WTC11 (cell line): ENCODE results near the gene PDE4B. TPM values are rescaled to one million over a fixed set of nuclear protein-coding genes. Genes with fewer than 3 reads are reported as not detected.
A peak's percentile ranks its signal among the peaks of the same experiment; 100 is the strongest.

Experiments
- ATAC-seq: fragments of 200-7000 bp; cut with Tn5 transposase; 2 replicates; pipeline ENCODE4 v1.10.0; 2021; ENCODE audit warnings: mild to moderate bottlenecking, moderate library complexity
- CTCF ChIA-PET: fragments of 300-600 bp; sonication (Branson Sonifier 250); formaldehyde crosslinking; loops from one replicate; lab custom pipeline; 2021; ENCODE audit warnings: antibody characterized with exemption; lab: Charles Lee
- POLR2A ChIA-PET: fragments of 350-600 bp; sonication (Branson Sonifier 250); formaldehyde crosslinking; loops from one replicate; lab custom pipeline; 2021; ENCODE audit warnings: antibody characterized with exemption; lab: Charles Lee
- DNase-seq: peaks from one replicate; pipeline ENCODE4 v3.0.0; 2021; ENCODE audit warnings: low spot score
- H3K27ac Mint-ChIP-seq: 2 replicates; pipeline ENCODE4 v1.8.0; 2021; ENCODE audit warnings: mixed read lengths
- H3K27me3 Mint-ChIP-seq: 2 replicates; pipeline ENCODE4 v1.8.0; 2021; ENCODE audit warnings: low read depth, mild to moderate bottlenecking, moderate library complexity, mixed read lengths
- H3K36me3 Mint-ChIP-seq: 2 replicates; pipeline ENCODE4 v1.8.0; 2021; ENCODE audit warnings: mixed read lengths
- H3K4me1 Mint-ChIP-seq: 2 replicates; pipeline ENCODE4 v1.8.0; 2022; ENCODE audit warnings: mixed read lengths
- H3K4me3 Mint-ChIP-seq: 2 replicates; pipeline ENCODE4 v1.8.0; 2021; ENCODE audit warnings: mild to moderate bottlenecking, moderate library complexity, mixed read lengths
- H3K9me3 Mint-ChIP-seq: 2 replicates; pipeline ENCODE4 v1.8.0; 2021; ENCODE audit warnings: mixed read lengths
- AR ChIP-seq: fragments of 250-450 bp; sonication (Bioruptor Pico); IDR thresholded peaks from 2 replicates; pipeline ENCODE4 v1.9.0; 2021; ENCODE audit warnings: mild to moderate bottlenecking
- CREM ChIP-seq: sonication (generic); formaldehyde crosslinking; IDR thresholded peaks from 2 replicates; pipeline ENCODE4 v1.8.1; 2022; ENCODE audit warnings: mild to moderate bottlenecking, missing genetic modification reagents, moderate library complexity
- FOXK1 ChIP-seq: sonication (generic); formaldehyde crosslinking; IDR thresholded peaks from 2 replicates; pipeline ENCODE4 v1.8.0; 2022; ENCODE audit warnings: mild to moderate bottlenecking, moderate library complexity, missing genetic modification reagents
- FOXP4 ChIP-seq: sonication (generic); formaldehyde crosslinking; IDR thresholded peaks from 2 replicates; pipeline ENCODE4 v1.8.0; 2022; ENCODE audit warnings: mild to moderate bottlenecking, missing genetic modification reagents
- HMGXB4 ChIP-seq: sonication (generic); formaldehyde crosslinking; IDR thresholded peaks from 2 replicates; pipeline ENCODE4 v1.8.1; 2023; ENCODE audit warnings: mild to moderate bottlenecking, moderate library complexity, missing genetic modification reagents
- IRF2 ChIP-seq: sonication (generic); formaldehyde crosslinking; IDR thresholded peaks from 2 replicates; pipeline ENCODE4 v1.8.0; 2022; ENCODE audit warnings: low read depth, missing genetic modification reagents, borderline replicate concordance
- KAT7 ChIP-seq: sonication (generic); formaldehyde crosslinking; IDR thresholded peaks from 2 replicates; pipeline ENCODE4 v1.8.1; 2023; ENCODE audit warnings: missing genetic modification reagents, mild to moderate bottlenecking, borderline replicate concordance
- MAX ChIP-seq: sonication (generic); formaldehyde crosslinking; IDR thresholded peaks from 2 replicates; pipeline ENCODE4 v1.8.0; 2022; ENCODE audit warnings: mild to moderate bottlenecking, missing genetic modification reagents
- PRRX2 ChIP-seq: fragments of 250-450 bp; sonication (Bioruptor Pico); IDR thresholded peaks from 2 replicates; pipeline ENCODE4 v1.8.0; 2021; ENCODE audit warnings: mild to moderate bottlenecking
- STAT6 ChIP-seq: sonication (generic); formaldehyde crosslinking; conservative IDR thresholded peaks from 2 replicates; pipeline ENCODE4 v1.8.1; 2023; ENCODE audit warnings: mild to moderate bottlenecking, low read depth, missing genetic modification reagents, moderate library complexity
- TCF7 ChIP-seq: sonication (generic); formaldehyde crosslinking; IDR thresholded peaks from 2 replicates; pipeline ENCODE4 v1.8.0; 2022; ENCODE audit warnings: mild to moderate bottlenecking, low read depth, missing genetic modification reagents, moderate library complexity
- ZBTB21 ChIP-seq: sonication (generic); formaldehyde crosslinking; IDR thresholded peaks from 2 replicates; pipeline ENCODE4 v1.8.1; 2023; ENCODE audit warnings: mild to moderate bottlenecking, missing genetic modification reagents, borderline replicate concordance
- ZNF281 ChIP-seq: sonication (generic); formaldehyde crosslinking; IDR thresholded peaks from 2 replicates; pipeline ENCODE4 v1.8.0; 2023; ENCODE audit warnings: mild to moderate bottlenecking, missing genetic modification reagents
- ZNF317 ChIP-seq: sonication (generic); formaldehyde crosslinking; IDR thresholded peaks from 2 replicates; pipeline ENCODE4 v1.8.1; 2023; ENCODE audit warnings: low read depth, mild to moderate bottlenecking, moderate library complexity, missing genetic modification reagents, borderline replicate concordance
- total RNA-seq: library from RNA; stranded (reverse); gene quantifications from 3 replicates; pipeline ENCODE4 v1.2.3, GENCODE V29; 2021

Gene PDE4B
- total RNA-seq, 1 experiment from 2014 or later, result 8.0 TPM

- ATAC-seq (peak; percentile 75), DNase-seq (peak; percentile 15)
- Mint-ChIP-seq H3K27ac (no peak overlapping the region), H3K36me3 (no peaks in the 10 kb centered on the region), H3K4me1 (0 out of 2 replicates have a peak, but pooled peaks cover 3% of the 10 kb centered on the region), H3K27me3 (no peaks in the 10 kb centered on the region), H3K9me3 (no peaks in the 10 kb centered on the region)
- TF ChIP-seq MAX (no peak), HMGXB4 (no peak), ZBTB21 (CRISPR knock-in tag) (no peak), PRRX2 (CRISPR knock-in tag) (no peak), ZNF317 (CRISPR knock-in tag) (no peak), FOXP4 (CRISPR knock-in tag) (no peak), STAT6 (no peak), IRF2 (no peak)
- TF ChIP-seq, all 79 proteins: peak for 0
- CTCF ChIA-PET, result no interaction called here
- POLR2A ChIA-PET, result no interaction called here
- no peak overlapping the region for H3K4me3 Mint-ChIP-seq
These were observed 30.4 kb upstream of the PDE4B start for GRCh38 chr1:65762081-65762862.

GRCh38 chr1:65764052-65764451 is 28.6 kb upstream of the PDE4B start:
- POLR2A ChIA-PET, result no interaction called here
- no peak for TF ChIP-seq FOXK1 (CRISPR knock-in tag)
- TF ChIP-seq CREM (CRISPR knock-in tag), result no peak
- Mint-ChIP-seq H3K27ac (no peak overlapping the region), H3K4me1 (0 out of 2 replicates have a peak, but pooled peaks cover 3% of the 10 kb centered on the region), H3K4me3 (no peak overlapping the region), H3K36me3 (no peaks in the 10 kb centered on the region), H3K9me3 (peaks cover 8% of the 10 kb centered on the region), H3K27me3 (no peaks in the 10 kb centered on the region)
- DNase-seq (no peak), ATAC-seq (no peak)
- CTCF ChIA-PET, result no interaction called here

- Mint-ChIP-seq H3K36me3 (no peaks in the 10 kb centered on the region), H3K4me3 (no peak overlapping the region), H3K27ac (no peak overlapping the region), H3K9me3 (peaks cover 10% of the 10 kb centered on the region), H3K4me1 (0 out of 2 replicates have a peak, but pooled peaks cover 3% of the 10 kb centered on the region), H3K27me3 (no peaks in the 10 kb centered on the region)
- ATAC-seq (no peak), DNase-seq (no peak)
- ChIA-PET CTCF (no interaction called here), POLR2A (no interaction called here)
- no peak for TF ChIP-seq TCF7 (CRISPR knock-in tag)
These were observed 27.1 kb upstream of the PDE4B start for GRCh38 chr1:65765631-65766030.

- Mint-ChIP-seq H3K4me1 (no peaks in the 10 kb centered on the region), H3K9me3 (peaks cover 10% of the 10 kb centered on the region), H3K27me3 (no peaks in the 10 kb centered on the region), H3K36me3 (no peaks in the 10 kb centered on the region), H3K27ac (no peak overlapping the region), H3K4me3 (no peak overlapping the region)
- ChIA-PET CTCF (no interaction called here), POLR2A (no interaction called here)
- no peak for DNase-seq
- ATAC-seq, result no peak
- TF ChIP-seq ZNF281 (CRISPR knock-in tag) (no peak), AR (CRISPR knock-in tag) (no peak), KAT7 (CRISPR knock-in tag) (no peak)
These were observed 23.1 kb upstream of the PDE4B start for GRCh38 chr1:65769636-65770035.
